Adipocyte (in vitro differentiated cells): ENCODE results near the gene MAPK4.
"Not testable (repeated sequence)": the region's sequence is repeated elsewhere in the genome, so short reads cannot be mapped to it uniquely, and the experiment has no call there.

ENCODE experiments used
- DNase-seq: peaks from one replicate; pipeline ENCODE4 v3.0.0-alpha.2; 2015; ENCODE audit warnings: low read depth
- H3K27me3 ChIP-seq: replicated peaks from 2 replicates; pipeline ENCODE4 v1.7.0; 2013; ENCODE audit warnings: mild to moderate bottlenecking, low read length, moderate library complexity; ENCODE audit not compliant: control insufficient read depth, insufficient read depth
- H3K36me3 ChIP-seq: 2 replicates; pipeline ENCODE4 v1.7.0; 2013; ENCODE audit warnings: low read length, mild to moderate bottlenecking, moderate library complexity; ENCODE audit not compliant: control insufficient read depth, insufficient read depth, severe bottlenecking
- H3K4me1 ChIP-seq: 2 replicates; pipeline ENCODE4 v1.7.0; 2013; ENCODE audit warnings: mild to moderate bottlenecking, low read length, moderate library complexity; ENCODE audit not compliant: control insufficient read depth, insufficient read depth
- H3K4me3 ChIP-seq: 2 replicates; pipeline ENCODE4 v1.7.0; 2013; ENCODE audit warnings: mild to moderate bottlenecking, low read length, moderate library complexity
- H3K9ac ChIP-seq: 2 replicates; pipeline ENCODE4 v1.7.0; 2013; ENCODE audit warnings: mild to moderate bottlenecking, low read length, moderate library complexity
- H3K9me3 ChIP-seq: 2 replicates; pipeline ENCODE4 v1.7.0; 2013; ENCODE audit warnings: mild to moderate bottlenecking, low read length, moderate library complexity; ENCODE audit not compliant: control insufficient read depth

Gene MAPK4

DNA sequence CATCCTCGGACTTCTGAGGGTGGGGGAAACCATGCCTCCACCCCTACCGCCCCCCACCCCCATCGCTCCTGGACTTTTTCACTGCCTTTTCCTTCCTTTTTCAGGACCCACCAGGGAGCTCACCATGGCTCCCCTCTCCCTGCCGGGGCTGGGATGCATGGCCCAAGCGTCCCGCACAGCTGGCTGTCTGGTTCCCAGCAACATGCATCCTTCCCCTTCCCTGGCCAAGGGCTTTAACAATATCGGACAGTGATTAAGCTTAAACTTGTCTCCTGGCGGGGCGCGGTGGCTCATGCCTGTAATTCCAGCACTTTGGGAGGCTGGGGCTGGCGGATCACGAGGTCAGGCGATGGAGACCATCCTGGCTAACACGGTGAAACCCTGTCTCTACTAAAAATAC is 215.8 kb downstream of the MAPK4 start:
- H3K9me3 ChIP-seq: peaks cover 2% of the 10 kb centered on the region
- DNase-seq: no peak
- H3K4me3 ChIP-seq: no peak overlapping the region
- no peaks in the 10 kb centered on the region for H3K27me3 ChIP-seq
- H3K36me3 ChIP-seq: no peaks in the 10 kb centered on the region
- H3K4me1 ChIP-seq: no peaks in the 10 kb centered on the region
- H3K9ac ChIP-seq: no peak overlapping the region

- DNase-seq: no peak
- H3K4me1 ChIP-seq: no peaks in the 10 kb centered on the region
- no peak overlapping the region for H3K9ac ChIP-seq
- no peaks in the 10 kb centered on the region for H3K9me3 ChIP-seq
- H3K27me3 ChIP-seq: no peaks in the 10 kb centered on the region
- H3K4me3 ChIP-seq: no peak overlapping the region
- H3K36me3 ChIP-seq: no peaks in the 10 kb centered on the region
Observed at GRCh38 chr18:50776383-50776782, 216.5 kb downstream of the MAPK4 start.

DNA sequence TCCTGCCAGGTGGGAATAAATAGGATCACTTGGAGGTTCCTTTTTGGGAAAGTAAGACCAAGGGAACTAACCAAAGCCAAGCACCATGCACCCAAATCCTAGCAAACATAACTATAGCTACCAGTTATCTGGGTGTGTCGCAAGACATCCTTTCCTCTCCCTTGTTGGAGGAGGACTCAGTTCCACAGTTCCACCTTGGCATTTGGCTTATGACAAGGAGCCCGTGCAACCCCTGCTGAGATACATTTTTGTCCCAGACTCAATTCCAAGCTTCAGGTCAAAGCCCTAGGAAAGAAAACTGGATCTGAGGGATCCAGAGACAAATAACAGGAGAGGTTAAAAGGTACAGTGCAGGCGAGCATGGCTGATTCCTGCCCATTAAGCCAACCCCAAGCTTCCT is 219.1 kb downstream of the MAPK4 start:
- not testable (repeated sequence) for H3K36me3 ChIP-seq, H3K4me1 ChIP-seq, H3K9ac ChIP-seq, H3K4me3 ChIP-seq, DNase-seq, H3K9me3 ChIP-seq, H3K27me3 ChIP-seq
